HG03558 (cell line): ENCODE measurements around the gene MDH1B.
"Not testable (repeated sequence)": the region's sequence is repeated elsewhere in the genome, so short reads cannot be mapped to it uniquely, and the experiment has no call there.

ENCODE experiments used
- ATAC-seq: cut with Tn5 transposase; IDR thresholded peaks from one replicate; pipeline ENCODE4 v1.9.1; 2021; ENCODE audit warnings: moderate number of reproducible peaks; ENCODE audit not compliant: unreplicated experiment; ENCODE audit errors: extremely low read depth

MDH1B gene

GRCh38 chr2:206774871-206775270 is 9.7 kb upstream of the MDH1B start:
- ATAC-seq, result no peak

GRCh38 chr2:206766057-206766930 is 1.2 kb upstream of the MDH1B start:
- no peak for ATAC-seq

- no peak for ATAC-seq
Observed at GRCh38 chr2:206764673-206765241, 371 bp downstream of the MDH1B start.

- no peak for ATAC-seq
Observed at GRCh38 chr2:206756816-206757215, 8.3 kb downstream of the MDH1B start.

GRCh38 chr2:206740800-206741199 is 24.3 kb downstream of the MDH1B start:
- no peak for ATAC-seq

GRCh38 chr2:206739271-206739670 is 25.9 kb downstream of the MDH1B start:
- no peak for ATAC-seq

- no peak for ATAC-seq
Observed at GRCh38 chr2:206736935-206737334, 28.2 kb downstream of the MDH1B start.

- ATAC-seq, result no peak
Observed at GRCh38 chr2:206733341-206733740, 31.8 kb downstream of the MDH1B start.

GRCh38 chr2:206728277-206729199 is 36.6 kb downstream of the MDH1B start:
- ATAC-seq, result no peak

- ATAC-seq, result no peak
Observed at GRCh38 chr2:206727287-206727686, 37.8 kb downstream of the MDH1B start.

GRCh38 chr2:206723288-206723687 is 41.8 kb downstream of the MDH1B start:
- no peak for ATAC-seq

GRCh38 chr2:206721256-206721920 is 43.7 kb downstream of the MDH1B start:
- peak; percentile 74 for ATAC-seq

GRCh38 chr2:206718296-206718695 is 46.8 kb downstream of the MDH1B start, which contains the start of gene DYTN:
DYTN (minus strand) TSS chr2:206718396; CDS start chr2:206718279, 117 bp downstream.
- no peak for ATAC-seq

- ATAC-seq, result no peak
Observed at GRCh38 chr2:206716623-206717022, 48.5 kb downstream of the MDH1B start.

- not testable (repeated sequence) for ATAC-seq
Observed at GRCh38 chr2:206715183-206715582, 49.9 kb downstream of the MDH1B start.

GRCh38 chr2:206713746-206714145 is 51.4 kb downstream of the MDH1B start:
- no peak for ATAC-seq

GRCh38 chr2:206708286-206708685 is 56.8 kb downstream of the MDH1B start:
- no peak for ATAC-seq

GRCh38 chr2:206707164-206707701 is 57.9 kb downstream of the MDH1B start:
- ATAC-seq, result no peak

GRCh38 chr2:206701952-206702605 is 63.0 kb downstream of the MDH1B start:
- no peak for ATAC-seq
